NCI-H69 (cell line): ENCODE results near the gene CHRM2.

ENCODE experiments used
- DNase-seq: peaks from one replicate; lab custom pipeline; 2025; lab: John Stamatoyannopoulos, UW

Gene CHRM2

DNA sequence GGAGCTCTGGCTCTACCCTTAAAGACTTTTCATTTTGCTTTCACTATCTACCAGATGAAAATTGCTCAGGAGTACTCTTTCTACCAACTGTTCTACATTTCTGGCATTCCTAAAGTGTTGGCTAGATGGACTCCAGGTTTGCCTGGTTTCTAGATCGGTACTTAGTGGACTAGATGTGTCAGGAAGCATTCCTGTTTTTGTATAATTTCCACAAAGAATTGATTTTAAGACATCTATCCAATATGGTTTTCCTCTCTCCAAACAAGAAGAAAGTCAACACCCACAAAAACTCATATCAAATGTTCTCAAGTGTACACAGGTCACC lies 157.7 kb downstream of the CHRM2 start:
- DNase-seq: no peak

DNA sequence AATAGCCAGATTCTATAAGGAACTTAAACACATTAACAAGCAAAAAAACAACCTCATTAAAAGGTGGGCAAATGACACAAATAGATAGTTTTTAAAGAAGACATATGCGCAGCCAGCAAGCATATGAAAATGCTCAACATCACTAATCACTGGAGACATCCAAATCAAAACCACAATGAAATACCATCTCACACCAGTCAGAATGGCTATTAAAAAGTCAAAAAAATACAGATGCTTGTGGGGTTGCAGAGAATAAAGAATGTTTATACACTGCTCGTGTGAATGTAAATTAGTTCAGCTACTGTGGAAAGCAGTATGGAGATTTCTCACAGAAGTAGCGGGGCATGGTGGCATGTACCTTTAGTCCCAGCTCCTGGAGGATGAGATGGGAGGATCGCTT lies 164.0 kb downstream of the CHRM2 start:
- DNase-seq: no peak

DNA sequence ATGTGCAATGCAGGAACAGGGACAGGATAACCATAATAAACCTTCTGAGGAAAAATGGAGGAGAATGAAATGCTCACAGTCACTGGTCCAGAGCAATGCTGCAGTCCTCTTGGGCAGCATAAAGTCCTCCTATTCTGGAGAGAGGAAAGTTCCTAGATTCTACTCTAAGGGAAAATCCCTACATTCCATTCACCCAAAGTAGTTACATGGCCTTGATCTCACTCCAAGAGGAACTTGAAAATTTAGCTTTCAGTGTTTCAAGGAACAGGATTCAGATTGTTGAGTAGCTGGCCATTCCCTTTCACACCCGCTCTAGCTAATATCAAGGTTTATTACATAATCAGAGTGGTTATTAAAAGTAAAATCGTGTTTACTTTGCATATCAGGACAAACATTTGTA lies 168.3 kb downstream of the CHRM2 start:
- no peak for DNase-seq

DNA sequence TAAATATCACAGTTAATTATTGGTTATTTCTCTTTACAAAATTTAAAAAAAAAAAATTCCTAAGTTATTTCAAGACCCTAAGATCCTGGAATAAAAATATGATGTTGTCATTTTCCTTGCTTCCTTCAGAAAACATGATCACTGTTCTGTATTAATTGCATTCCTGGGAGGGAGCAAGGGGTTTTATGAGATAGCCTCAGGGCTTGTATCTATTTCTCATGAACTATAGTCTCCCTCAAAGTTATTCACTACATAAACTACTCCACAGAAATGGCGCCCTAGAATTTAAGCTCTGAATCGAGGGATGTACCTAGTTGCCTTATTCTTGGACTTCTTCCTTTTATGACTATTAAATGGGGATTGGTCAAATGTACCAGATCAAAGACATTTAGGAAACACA lies 170.3 kb downstream of the CHRM2 start:
- DNase-seq: no peak

DNA sequence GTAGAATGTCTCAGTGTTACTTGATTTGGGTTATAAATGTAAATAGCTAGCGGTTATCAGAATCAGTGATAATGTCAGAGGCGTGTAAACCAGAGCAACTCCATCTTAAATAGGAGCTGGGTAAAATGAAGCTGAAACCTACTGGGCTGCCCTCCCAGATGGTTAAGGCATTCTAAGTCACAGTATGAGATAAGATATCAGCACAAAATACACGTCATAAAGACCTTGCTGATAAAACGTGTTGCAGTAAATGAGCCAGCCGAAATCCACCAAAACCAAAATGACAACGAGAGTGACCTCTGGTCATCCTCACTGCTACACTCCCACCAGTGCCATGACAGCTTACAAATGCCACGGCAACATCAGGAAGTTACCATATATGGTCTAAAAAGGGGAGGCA lies 172.3 kb downstream of the CHRM2 start:
- DNase-seq: no peak

DNA sequence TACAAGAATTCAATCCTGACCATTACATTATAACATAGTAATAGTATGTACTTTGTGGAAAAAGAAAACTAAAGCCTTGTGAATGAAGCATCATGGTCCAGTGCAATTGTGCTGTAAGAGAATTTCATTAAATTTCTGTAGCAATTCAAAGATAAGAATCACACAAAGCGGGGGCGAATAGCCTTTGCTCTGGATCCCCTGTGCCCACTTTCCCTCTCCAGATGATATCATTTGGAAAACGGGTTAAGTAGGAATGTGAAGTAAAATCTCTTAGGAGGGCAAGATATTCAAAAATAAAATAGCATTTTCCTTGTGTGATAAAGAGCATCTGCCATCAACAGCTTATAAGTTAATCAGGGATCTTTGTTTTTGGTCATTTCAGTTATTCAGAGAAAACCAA lies 177.1 kb downstream of the CHRM2 start:
- DNase-seq: no peak

DNA sequence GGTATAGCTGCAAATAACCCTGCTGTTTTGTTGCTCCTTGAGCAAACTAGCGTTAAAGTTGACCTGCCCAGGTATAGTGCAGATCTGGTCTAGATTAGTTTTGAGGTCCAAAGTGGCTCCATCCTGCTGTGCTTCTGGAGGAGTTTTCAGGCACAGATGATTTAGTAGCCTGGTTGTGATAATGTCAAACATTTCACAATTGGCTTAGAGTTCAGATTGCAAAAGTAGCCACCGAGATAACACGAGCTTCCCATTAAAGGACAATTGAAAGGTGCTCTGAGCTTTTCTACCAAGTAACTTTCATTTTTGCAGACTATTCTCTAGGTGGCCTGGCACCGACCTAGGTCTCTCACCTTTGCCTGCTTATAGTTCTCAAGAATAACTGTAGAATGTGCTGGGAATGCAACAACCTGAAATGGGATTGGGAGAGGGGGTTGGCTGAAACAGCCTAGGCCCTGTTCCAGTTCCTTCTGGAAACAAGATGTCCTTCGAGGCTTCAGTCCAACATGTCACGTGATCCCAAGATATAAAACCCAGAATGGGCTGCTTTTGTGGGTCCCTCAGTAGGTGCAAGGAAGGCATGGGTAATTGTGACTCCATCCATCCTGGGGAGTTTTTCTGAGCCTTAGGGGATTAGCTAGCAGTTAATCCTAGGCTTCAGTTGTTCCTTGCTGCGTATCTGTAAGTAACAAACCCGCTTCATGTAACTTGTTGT lies 201.0 kb downstream of the CHRM2 start:
- DNase-seq: no peak
